G401 (cell line): Measurements from ENCODE around the gene GGA1. TPM values are rescaled to one million over a fixed set of nuclear protein-coding genes. Genes with fewer than 3 reads are reported as not detected.
"Not testable (repeated sequence)": the region's sequence is repeated elsewhere in the genome, so short reads cannot be mapped to it uniquely, and the experiment has no call there.

ENCODE experiments used
- DNase-seq: peaks from one replicate; pipeline ENCODE4 v3.0.0-alpha.2; 2015; ENCODE audit warnings: low spot score
- in situ Hi-C: cut with HindIII; loops from 2 replicates; pipeline ENCODE4 v1.10.0; 2016; ENCODE audit warnings: low sequenced_read_pairs, mixed read lengths
- total RNA-seq: library from RNA; depleted of rRNA; stranded (reverse); fragments of >200 nt; shearing (Covaris generic); gene quantifications from 2 replicates; pipeline ENCODE4 v1.2.3, GENCODE V29; 2014

GGA1 gene
- total RNA-seq, 1 experiment from 2014 or later, result 42.5 TPM

GRCh38 chr22:37604875-37605274, 3.8 kb upstream of the GGA1 start:
- in situ Hi-C loops, result no loop called here
- DNase-seq, result no peak

DNA sequence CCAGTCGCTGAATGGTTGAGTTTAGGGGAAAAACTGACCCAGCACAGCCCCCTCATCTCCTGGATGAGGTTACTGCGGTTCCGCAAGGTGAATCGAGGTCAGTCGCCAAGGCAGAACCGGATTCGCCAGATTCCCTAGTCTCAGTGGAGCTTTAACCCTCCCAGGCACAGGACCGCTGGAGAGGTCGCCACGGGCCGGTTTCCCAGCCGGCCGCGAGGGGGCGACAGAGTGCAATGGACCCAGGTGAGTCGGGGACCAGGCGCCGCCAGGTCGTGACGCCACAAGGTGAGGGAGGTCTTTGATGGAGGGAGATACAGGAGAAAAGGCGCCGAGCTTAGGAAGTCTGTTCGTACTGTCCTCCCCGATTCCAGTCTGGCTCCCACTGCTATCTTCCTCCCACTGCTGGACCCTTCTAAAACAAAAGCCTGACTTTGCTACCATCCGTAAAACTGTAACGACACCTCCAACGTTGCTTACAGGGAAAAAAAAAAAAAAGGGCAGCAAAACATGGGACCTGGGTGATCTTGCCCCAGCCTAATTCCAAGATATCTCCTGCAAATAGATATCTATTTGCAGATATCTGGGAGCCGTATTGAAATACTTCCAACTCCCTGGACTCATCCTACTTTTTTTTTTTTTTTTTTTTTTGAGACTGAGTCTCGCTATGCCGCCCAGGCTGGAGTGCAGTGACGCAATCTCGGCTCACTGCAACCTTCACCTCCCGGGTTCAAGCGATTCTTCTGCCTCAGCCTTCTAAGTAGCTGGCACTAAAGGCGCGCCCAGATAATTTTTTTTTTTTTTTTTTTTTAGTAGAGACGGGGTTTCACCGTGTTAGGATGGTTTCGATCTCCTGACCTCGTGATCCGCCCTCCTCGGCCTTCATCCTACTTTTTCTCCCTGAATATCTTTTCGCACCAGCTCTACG, 1.4 kb upstream of the GGA1 start:
- in situ Hi-C loops, result no loop called here
- peak; percentile 93 for DNase-seq

GRCh38 chr22:37607935-37608476, 628 bp upstream of the GGA1 start:
- in situ Hi-C loops, result no loop called here
- DNase-seq, result no peak

DNA sequence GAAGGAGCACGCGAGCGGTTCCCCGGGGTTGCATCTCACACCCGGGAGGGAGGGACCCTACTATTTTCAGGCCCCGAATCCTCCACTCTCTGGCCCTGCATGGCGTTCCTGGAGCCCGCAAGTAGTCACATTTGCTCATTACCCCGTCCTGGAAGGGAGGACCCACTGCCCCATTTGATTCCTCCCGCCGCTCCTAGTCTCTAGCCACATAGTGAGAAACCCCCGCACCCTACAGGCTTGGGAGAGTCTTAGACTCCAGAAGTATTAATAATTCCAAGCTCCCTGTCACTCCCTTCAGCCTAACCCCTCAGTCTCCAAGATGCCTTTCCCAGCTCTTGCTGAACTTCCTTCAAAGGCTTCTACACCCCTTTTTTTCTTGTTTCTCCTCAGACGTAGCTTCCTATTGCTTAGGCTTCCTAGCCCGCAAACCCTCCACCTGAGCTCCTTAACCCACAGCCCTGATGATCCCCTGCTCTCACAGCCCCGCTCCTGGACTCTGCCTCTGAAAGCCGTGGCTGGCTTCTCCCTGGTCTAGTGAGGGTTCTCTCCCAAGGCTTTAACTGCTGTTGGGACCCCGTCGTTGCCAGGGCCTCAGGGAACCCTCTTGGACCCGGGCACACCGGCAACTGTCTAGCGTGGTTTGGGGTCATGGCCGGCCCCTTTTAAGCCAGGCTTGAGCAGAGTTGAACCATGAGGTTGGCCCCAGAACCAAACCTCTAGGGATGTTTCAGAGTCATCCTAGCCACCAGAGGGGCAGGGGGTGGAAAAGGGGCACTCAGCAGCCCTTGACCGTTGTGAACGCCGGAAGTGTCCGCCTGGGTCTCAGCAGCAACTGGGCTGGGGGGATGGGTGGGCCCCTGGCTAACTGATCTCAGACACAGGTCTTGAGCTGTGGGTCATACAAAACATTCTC, 862 bp downstream of the GGA1 start:
- in situ Hi-C loops, result no loop called here

GRCh38 chr22:37610153-37610475, 1.5 kb downstream of the GGA1 start:
- DNase-seq, in situ Hi-C loops: not testable (repeated sequence)

More for the DNA sequence above, 862 bp downstream of the GGA1 start:
- DNase-seq, result no peak

DNA sequence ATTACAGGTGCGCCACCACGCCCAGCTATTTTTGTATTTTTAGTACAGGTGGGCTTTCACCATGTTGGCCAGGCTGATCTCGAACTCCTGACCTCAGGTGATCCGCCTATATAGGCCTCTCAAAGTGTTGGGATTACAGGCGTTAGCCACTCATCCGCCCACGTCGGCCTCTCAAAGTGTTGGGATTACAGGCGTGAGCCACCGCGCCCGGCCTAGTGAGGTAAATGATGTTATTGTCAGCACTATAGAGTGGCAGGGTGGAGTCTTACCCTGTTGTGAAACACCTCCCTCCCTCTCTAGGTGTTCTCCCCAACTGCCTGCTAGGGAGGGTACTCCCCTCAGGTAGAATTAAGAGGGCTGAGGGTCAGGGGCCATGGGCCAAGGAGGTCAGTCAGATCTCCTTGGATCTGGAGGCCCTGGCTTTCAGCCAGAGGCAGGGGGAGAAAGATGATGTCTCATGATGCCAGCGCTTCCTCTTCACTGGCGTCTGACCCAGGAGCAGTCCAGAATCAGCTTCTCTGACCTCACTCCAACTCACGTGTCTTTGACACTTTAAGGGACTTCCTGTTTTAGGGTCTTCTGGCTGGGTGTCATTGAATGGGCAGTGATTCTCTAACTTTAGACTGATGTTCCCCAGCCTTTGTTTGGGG, 2.0 kb downstream of the GGA1 start:
- DNase-seq, result no peak
- in situ Hi-C loops, result no loop called here

DNA sequence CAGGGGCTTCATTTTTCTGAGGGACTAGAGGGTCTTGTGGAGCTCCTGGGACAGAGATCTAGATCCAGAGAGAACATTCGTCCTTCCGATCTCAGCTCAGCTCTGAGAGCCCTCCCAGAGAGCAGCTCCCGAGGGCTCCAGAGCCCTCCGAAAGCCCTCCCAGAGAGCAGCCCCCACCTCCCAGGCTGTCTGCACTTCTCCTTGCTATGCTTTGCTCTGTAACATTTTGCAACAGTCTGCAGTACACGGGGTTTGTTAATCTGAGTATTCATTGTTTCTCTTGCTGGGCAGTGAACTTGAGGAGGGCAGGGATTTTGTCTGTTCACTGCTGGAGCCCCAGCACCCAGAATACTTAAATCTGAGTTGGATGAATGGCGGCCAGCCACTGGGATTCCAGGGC, 2.6 kb downstream of the GGA1 start:
- no peak for DNase-seq
- in situ Hi-C loops, result no loop called here

GRCh38 chr22:37616201-37617083, 7.8 kb downstream of the GGA1 start:
- in situ Hi-C loops, result no loop called here
- no peak for DNase-seq

GRCh38 chr22:37617431-37617830, 8.8 kb downstream of the GGA1 start:
- DNase-seq, result no peak
- in situ Hi-C loops, result no loop called here

- no peak for DNase-seq
- in situ Hi-C loops, result no loop called here
Observed at GRCh38 chr22:37618072-37618656, 9.5 kb downstream of the GGA1 start.

- peak; percentile 90 for DNase-seq
- in situ Hi-C loops, result no loop called here
Observed at GRCh38 chr22:37618674-37619073, 10.0 kb downstream of the GGA1 start.

DNA sequence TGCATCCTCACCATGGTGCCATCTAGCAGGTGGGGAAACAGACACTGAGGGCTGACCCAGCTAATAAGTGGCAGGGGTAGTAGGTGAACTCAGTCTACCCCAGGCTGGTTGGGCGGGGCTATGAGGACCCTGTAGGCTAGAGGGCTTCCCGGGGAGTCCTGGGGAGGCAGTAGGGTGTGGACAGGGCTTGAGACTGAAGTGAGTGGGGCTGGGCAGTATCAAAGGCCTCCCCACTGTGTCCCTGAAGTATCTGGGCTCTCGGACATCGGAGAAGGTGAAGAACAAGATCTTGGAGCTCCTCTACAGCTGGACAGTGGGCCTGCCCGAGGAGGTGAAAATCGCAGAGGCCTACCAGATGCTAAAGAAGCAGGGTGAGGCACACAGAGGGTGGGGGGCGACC, 11.4 kb downstream of the GGA1 start:
- DNase-seq, result no peak
- in situ Hi-C loops, result no loop called here

- in situ Hi-C loops, result no loop called here
- no peak for DNase-seq
Observed at GRCh38 chr22:37621352-37621860, 12.8 kb downstream of the GGA1 start.

- in situ Hi-C loops, result no loop called here
- peak; percentile 59 for DNase-seq
Observed at GRCh38 chr22:37623075-37624016, 14.7 kb downstream of the GGA1 start.

- DNase-seq, result no peak
- in situ Hi-C loops, result no loop called here
Observed at GRCh38 chr22:37624017-37624365, 15.4 kb downstream of the GGA1 start.

GRCh38 chr22:37624876-37625275, 16.2 kb downstream of the GGA1 start:
- in situ Hi-C loops, result no loop called here
- no peak for DNase-seq

DNA sequence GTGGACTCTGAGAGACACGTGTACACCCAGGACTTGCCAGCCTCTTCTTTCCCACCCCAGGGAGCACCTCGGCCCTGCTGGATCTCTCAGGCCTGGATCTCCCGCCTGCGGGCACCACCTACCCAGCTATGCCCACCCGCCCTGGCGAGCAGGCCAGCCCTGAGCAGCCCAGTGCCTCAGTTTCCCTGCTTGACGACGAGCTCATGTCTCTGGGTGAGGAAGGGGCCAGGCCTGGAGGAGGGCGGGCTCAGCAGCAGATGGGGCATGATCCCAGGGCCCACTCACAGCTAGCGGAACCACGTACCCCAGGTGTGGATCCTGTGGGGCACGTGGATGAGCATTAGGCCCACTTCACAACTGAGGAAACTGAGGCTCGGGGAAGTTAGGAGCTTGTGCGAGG, 17.1 kb downstream of the GGA1 start:
- in situ Hi-C loops, result no loop called here
- DNase-seq, result no peak
